Esophagus (tissue), 2 donors: ENCODE data around the gene RALGPS2. TPM values are rescaled to one million over a fixed set of nuclear protein-coding genes. Genes with fewer than 3 reads are reported as not detected.

ENCODE experiments used
- H3K27ac ChIP-seq, 2 donors: one replicate each; pipeline ENCODE4 v1.5.1; 2013; ENCODE audit warnings: low read depth in 2 of 2, mild to moderate bottlenecking in 2 of 2, inconsistent platforms in 1 of 2, low read length in 1 of 2, moderate library complexity in 1 of 2
- H3K27me3 ChIP-seq, 2 donors: one replicate each; pipeline ENCODE4 v1.6.1; 2013; ENCODE audit warnings: low read length in 2 of 2, control low read depth in 1 of 2, mild to moderate bottlenecking in 1 of 2; ENCODE audit not compliant: insufficient read depth in 2 of 2, control insufficient read depth in 1 of 2
- H3K36me3 ChIP-seq, 2 donors: one replicate each; pipeline ENCODE4 v1.6.1; 2013; ENCODE audit warnings: low read length in 1 of 2; ENCODE audit not compliant: control insufficient read depth in 2 of 2, insufficient read depth in 2 of 2
- H3K4me1 ChIP-seq, 2 donors: one replicate each; pipeline ENCODE4 v1.6.1; 2013; ENCODE audit warnings: low read length in 1 of 2; ENCODE audit not compliant: control insufficient read depth in 2 of 2, insufficient read depth in 2 of 2
- H3K4me3 ChIP-seq, 2 donors: one replicate each; pipeline ENCODE4 v1.5.1; 2013; ENCODE audit warnings: low read length in 2 of 2, mild to moderate bottlenecking in 2 of 2, low read depth in 1 of 2, moderate library complexity in 1 of 2
- H3K9me3 ChIP-seq, 2 donors: one replicate each; pipeline ENCODE4 v1.6.1; 2013; ENCODE audit warnings: mild to moderate bottlenecking in 2 of 2, low read depth in 1 of 2, low read length in 1 of 2, moderate library complexity in 1 of 2; ENCODE audit not compliant: control insufficient read depth in 2 of 2, insufficient read depth in 1 of 2
- WGBS, 2 donors: extraction: QIAGEN DNeasy Blood & Tissue Kit; methylation state at CpG; one replicate each; pipeline ENCODE4 v1.1.7; 2013; 5-methylcytosine and 5-hydroxymethylcytosine counted together
- polyA plus RNA-seq, 2 donors: library from polyadenylated mRNA; stranded (reverse); fragments of 200-250 nt; gene quantifications; one replicate each; pipeline ENCODE4 v1.2.3, GENCODE V29; 2013
- donor health status: healthy with polysubstance abuse.
- donor health status: Bipolar disorder and iron deficiency.

Gene RALGPS2
- polyA plus RNA-seq, 2 donors: 7.6 to 8.6 TPM

GRCh38 chr1:178941261-178941689, 216.2 kb downstream of the RALGPS2 start:
- Histone ChIP-seq H3K9me3 (no peaks in the 10 kb centered on the region), H3K4me3 (no peak overlapping the region), H3K4me1 (peaks cover 0 to 6% of the 10 kb centered on the region in 2 donors), H3K27ac (peak overlapping the region in 1 of 2 donors; percentile 33), H3K27me3 (no peaks in the 10 kb centered on the region), H3K36me3 (no peaks in the 10 kb centered on the region)
- WGBS, 2 donors: 71 to 83% methylated on average over 11 of the region's 11 CpGs

GRCh38 chr1:178941849-178942248, 216.8 kb downstream of the RALGPS2 start:
- no peaks in the 10 kb centered on the region for H3K27me3 ChIP-seq
- H3K4me3 ChIP-seq: no peak overlapping the region
- peaks cover 0 to 6% of the 10 kb centered on the region in 2 donors for H3K4me1 ChIP-seq
- no peaks in the 10 kb centered on the region for H3K36me3 ChIP-seq
- no peaks in the 10 kb centered on the region for H3K9me3 ChIP-seq
- no peak overlapping the region for H3K27ac ChIP-seq
- WGBS, 2 donors: 44 to 51% methylated on average over 14 of the region's 14 CpGs

- 68 to 73% methylated on average over 15 of the region's 15 CpGs for WGBS, 2 donors
- Histone ChIP-seq H3K4me1 (peaks cover 0 to 6% of the 10 kb centered on the region in 2 donors), H3K27ac (peak overlapping the region in 1 of 2 donors; percentile 17)
Observed at GRCh38 chr1:178942285-178943198, 217.5 kb downstream of the RALGPS2 start.

GRCh38 chr1:178944729-178945128, 219.7 kb downstream of the RALGPS2 start:
- WGBS, 2 donors: 92% methylated on average over 8 of the region's 8 CpGs
- Histone ChIP-seq H3K4me3 (no peak overlapping the region), H3K9me3 (no peaks in the 10 kb centered on the region), H3K27ac (no peak overlapping the region), H3K4me1 (peaks cover 0 to 4% of the 10 kb centered on the region in 2 donors), H3K36me3 (no peaks in the 10 kb centered on the region), H3K27me3 (no peaks in the 10 kb centered on the region)

More at GRCh38 chr1:178942285-178943198, 217.5 kb downstream of the RALGPS2 start:
- H3K27me3 ChIP-seq: no peaks in the 10 kb centered on the region
- H3K36me3 ChIP-seq: no peaks in the 10 kb centered on the region
- no peak overlapping the region for H3K4me3 ChIP-seq
- no peaks in the 10 kb centered on the region for H3K9me3 ChIP-seq

- WGBS, 2 donors: 43 to 48% methylated on average over 17 of the region's 17 CpGs
- H3K4me1 ChIP-seq: peaks cover 0 to 4% of the 10 kb centered on the region in 2 donors
- H3K9me3 ChIP-seq: no peaks in the 10 kb centered on the region
- H3K27me3 ChIP-seq: no peaks in the 10 kb centered on the region
- H3K36me3 ChIP-seq: no peaks in the 10 kb centered on the region
- H3K4me3 ChIP-seq: peak overlapping the region in 1 of 2 donors; percentile 26
- peak overlapping the region in 1 of 2 donors; percentile 45 for H3K27ac ChIP-seq
Observed at GRCh38 chr1:178945763-178946266, 220.8 kb downstream of the RALGPS2 start.

- no peak overlapping the region for H3K4me3 ChIP-seq
- no peaks in the 10 kb centered on the region for H3K36me3 ChIP-seq
- H3K27ac ChIP-seq: no peak overlapping the region
- WGBS, 2 donors: 84 to 87% methylated on average over 13 of the region's 13 CpGs
- peaks cover under 1 to 4% of the 10 kb centered on the region in 2 donors for H3K4me1 ChIP-seq
- no peaks in the 10 kb centered on the region for H3K27me3 ChIP-seq
- H3K9me3 ChIP-seq: no peaks in the 10 kb centered on the region
Observed at GRCh38 chr1:178946416-178946815, 221.4 kb downstream of the RALGPS2 start.

GRCh38 chr1:178946855-178947676, 222.0 kb downstream of the RALGPS2 start:
- H3K4me3 ChIP-seq: no peak overlapping the region
- 87 to 89% methylated on average over 4 of the region's 4 CpGs for WGBS, 2 donors
- H3K4me1 ChIP-seq: peaks cover under 1 to 2% of the 10 kb centered on the region in 2 donors
- H3K36me3 ChIP-seq: no peaks in the 10 kb centered on the region
- no peaks in the 10 kb centered on the region for H3K27me3 ChIP-seq
- H3K9me3 ChIP-seq: no peaks in the 10 kb centered on the region
- no peak overlapping the region for H3K27ac ChIP-seq

GRCh38 chr1:178947677-178947981, 222.6 kb downstream of the RALGPS2 start:
- no peaks in the 10 kb centered on the region for H3K9me3 ChIP-seq
- H3K36me3 ChIP-seq: no peaks in the 10 kb centered on the region
- H3K27ac ChIP-seq: no peak overlapping the region
- H3K4me1 ChIP-seq: peaks cover 0 to 2% of the 10 kb centered on the region in 2 donors
- no peaks in the 10 kb centered on the region for H3K27me3 ChIP-seq
- 81 to 94% methylated on average over 3 of the region's 3 CpGs for WGBS, 2 donors
- no peak overlapping the region for H3K4me3 ChIP-seq

GRCh38 chr1:178948676-178949075, 223.6 kb downstream of the RALGPS2 start:
- Histone ChIP-seq H3K4me3 (no peak overlapping the region), H3K27ac (no peak overlapping the region), H3K36me3 (no peaks in the 10 kb centered on the region), H3K27me3 (no peaks in the 10 kb centered on the region), H3K9me3 (no peaks in the 10 kb centered on the region), H3K4me1 (peaks cover 0 to 2% of the 10 kb centered on the region in 2 donors)
- WGBS, 2 donors: 74 to 75% methylated on average over 4 of the region's 4 CpGs
